Fibroblast of villous mesenchyme (primary cell): ENCODE results near the gene MAZ. TPM values are rescaled to one million over a fixed set of nuclear protein-coding genes. Genes with fewer than 3 reads are reported as not detected.

ENCODE experiments used
- DNase-seq: peaks from one replicate; pipeline ENCODE4 v3.0.0-alpha.2; 2010; ENCODE audit warnings: low read depth
- H3K4me3 ChIP-seq: 2 replicates; pipeline ENCODE4 v1.5.1; 2011; ENCODE audit warnings: low read depth, mild to moderate bottlenecking, low read length
- total RNA-seq: library from RNA; depleted of rRNA; stranded (reverse); fragments of >200 nt; gene quantifications from 2 replicates; pipeline ENCODE4 v1.2.3, GENCODE V29; 2012
- TF ChIP-seq, protein P1 (sequence below): IDR thresholded peaks from 2 replicates; pipeline ENCODE4 v1.5.1; 2012; ENCODE audit warnings: low read depth, mild to moderate bottlenecking, low read length; ENCODE audit not compliant: insufficient read depth

MAZ gene
- total RNA-seq, 1 donor: 166 TPM

DNA sequence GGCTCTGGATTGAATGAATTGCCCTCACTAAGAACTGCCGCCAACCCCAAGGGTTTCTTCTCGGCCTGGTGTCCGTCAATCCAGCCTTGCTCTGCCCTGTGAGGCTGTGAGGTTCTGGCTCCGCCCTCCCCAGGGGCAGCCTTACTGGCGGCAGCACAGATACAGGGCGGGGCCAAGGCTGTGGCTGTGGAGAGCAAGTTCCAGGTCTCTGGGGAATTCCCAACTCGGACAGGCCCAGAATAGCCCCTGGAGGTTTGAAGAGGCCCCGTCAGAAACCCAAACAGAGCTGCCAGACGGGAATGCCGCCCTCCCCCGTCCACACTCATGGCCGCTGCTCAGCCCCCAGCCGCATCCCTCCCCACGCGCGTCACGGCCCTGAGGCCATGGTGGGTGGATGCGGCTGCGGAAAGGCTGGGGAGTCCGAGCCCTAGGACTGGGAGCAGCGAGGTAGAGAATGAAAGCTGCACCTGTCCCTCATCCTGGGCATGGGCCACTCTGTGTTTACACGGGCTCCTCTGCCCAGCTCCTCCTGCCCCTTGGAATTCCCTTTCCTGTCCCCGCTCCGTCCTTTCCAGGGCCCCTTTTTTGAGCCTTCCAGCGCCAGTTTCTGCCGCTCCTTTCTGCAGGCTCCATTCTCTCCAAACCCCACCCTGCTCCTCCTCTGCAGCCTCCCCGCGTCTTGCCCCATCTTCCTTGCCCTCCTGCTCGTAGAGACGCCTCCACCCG lies 5.0 kb downstream of the MAZ start:
- peak; percentile 98 for DNase-seq

DNA sequence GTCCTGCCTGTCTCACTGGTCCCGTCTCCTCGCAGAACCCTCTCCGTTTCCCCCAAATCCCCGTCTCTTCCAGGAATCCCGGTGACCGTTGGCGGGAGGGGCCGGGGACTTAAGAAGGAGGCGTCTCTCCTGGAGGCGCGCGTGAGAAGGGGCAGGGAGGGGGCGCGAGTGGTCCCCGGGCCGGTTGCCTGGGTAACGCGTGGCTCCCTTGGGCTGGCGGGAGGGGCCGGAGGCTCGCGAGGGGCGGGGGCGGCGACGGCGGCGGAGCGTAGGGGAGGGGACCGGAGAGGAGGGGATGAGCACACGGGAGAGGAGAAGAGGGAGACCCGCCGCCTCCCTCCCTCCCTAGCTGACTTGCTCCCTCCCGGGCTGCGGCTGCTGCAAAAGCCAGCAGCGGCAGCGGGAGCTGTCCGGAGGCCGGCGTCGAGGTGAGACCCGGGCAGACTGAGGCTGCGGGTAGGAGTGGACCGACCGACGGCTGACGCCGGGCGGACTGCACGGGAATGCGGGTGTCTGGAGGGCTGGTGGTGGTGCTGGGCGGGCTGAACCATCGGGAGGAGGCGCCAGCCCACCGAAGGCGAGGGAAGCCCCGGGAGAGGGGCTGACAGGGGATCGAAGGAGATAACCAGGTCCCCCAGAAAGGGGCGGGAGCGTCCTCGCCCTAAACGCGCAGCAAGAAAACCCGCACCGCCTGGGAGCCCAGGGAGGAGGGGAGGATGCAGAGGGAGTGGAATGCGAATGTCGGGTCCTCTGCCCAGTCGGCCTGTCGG lies 5.8 kb downstream of the MAZ start, which contains the start of gene PRRT2:
PRRT2 (plus strand) TSS at position 298 of the 770 bp plus-strand sequence. CDS start 862 bp downstream, outside the sequence.
- DNase-seq: peak; percentile 49
- peak within 1 kb of the TSS; percentile 64 for H3K4me3 ChIP-seq
- TF ChIP-seq, protein P1, sequence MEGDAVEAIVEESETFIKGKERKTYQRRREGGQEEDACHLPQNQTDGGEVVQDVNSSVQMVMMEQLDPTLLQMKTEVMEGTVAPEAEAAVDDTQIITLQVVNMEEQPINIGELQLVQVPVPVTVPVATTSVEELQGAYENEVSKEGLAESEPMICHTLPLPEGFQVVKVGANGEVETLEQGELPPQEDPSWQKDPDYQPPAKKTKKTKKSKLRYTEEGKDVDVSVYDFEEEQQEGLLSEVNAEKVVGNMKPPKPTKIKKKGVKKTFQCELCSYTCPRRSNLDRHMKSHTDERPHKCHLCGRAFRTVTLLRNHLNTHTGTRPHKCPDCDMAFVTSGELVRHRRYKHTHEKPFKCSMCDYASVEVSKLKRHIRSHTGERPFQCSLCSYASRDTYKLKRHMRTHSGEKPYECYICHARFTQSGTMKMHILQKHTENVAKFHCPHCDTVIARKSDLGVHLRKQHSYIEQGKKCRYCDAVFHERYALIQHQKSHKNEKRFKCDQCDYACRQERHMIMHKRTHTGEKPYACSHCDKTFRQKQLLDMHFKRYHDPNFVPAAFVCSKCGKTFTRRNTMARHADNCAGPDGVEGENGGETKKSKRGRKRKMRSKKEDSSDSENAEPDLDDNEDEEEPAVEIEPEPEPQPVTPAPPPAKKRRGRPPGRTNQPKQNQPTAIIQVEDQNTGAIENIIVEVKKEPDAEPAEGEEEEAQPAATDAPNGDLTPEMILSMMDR: no peak

More for the DNA sequence above, 5.0 kb downstream of the MAZ start:
- TF ChIP-seq, protein P1: no peak
- H3K4me3 ChIP-seq: peak overlapping the region; percentile 64

DNA sequence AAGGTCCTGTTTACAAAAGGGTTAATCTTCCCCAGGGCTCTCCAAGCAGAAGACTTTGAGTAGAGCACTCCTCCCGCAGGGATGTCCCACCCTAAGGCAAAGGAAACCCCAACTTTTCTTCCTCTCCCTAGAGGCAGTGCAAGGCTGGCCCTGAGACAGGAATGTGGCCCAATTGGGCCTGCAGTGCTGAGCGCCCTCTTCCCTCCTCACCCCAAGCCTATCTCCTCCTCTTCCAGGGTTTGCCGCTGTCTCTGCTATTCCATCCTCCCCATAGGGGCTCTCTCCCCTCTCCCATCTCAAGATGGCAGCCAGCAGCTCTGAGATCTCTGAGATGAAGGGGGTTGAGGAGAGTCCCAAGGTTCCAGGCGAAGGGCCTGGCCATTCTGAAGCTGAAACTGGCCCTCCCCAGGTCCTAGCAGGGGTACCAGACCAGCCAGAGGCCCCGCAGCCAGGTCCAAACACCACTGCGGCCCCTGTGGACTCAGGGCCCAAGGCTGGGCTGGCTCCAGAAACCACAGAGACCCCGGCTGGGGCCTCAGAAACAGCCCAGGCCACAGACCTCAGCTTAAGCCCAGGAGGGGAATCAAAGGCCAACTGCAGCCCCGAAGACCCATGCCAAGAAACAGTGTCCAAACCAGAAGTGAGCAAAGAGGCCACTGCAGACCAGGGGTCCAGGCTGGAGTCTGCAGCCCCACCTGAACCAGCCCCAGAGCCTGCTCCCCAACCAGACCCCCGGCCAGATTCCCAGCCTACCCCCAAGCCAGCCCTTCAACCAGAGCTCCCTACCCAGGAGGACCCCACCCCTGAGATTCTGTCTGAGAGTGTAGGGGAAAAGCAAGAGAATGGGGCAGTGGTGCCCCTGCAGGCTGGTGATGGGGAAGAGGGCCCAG lies 6.7 kb downstream of the MAZ start:
- peak overlapping the region; percentile 64 for H3K4me3 ChIP-seq
- TF ChIP-seq, protein P1: no peak
- no peak for DNase-seq

DNA sequence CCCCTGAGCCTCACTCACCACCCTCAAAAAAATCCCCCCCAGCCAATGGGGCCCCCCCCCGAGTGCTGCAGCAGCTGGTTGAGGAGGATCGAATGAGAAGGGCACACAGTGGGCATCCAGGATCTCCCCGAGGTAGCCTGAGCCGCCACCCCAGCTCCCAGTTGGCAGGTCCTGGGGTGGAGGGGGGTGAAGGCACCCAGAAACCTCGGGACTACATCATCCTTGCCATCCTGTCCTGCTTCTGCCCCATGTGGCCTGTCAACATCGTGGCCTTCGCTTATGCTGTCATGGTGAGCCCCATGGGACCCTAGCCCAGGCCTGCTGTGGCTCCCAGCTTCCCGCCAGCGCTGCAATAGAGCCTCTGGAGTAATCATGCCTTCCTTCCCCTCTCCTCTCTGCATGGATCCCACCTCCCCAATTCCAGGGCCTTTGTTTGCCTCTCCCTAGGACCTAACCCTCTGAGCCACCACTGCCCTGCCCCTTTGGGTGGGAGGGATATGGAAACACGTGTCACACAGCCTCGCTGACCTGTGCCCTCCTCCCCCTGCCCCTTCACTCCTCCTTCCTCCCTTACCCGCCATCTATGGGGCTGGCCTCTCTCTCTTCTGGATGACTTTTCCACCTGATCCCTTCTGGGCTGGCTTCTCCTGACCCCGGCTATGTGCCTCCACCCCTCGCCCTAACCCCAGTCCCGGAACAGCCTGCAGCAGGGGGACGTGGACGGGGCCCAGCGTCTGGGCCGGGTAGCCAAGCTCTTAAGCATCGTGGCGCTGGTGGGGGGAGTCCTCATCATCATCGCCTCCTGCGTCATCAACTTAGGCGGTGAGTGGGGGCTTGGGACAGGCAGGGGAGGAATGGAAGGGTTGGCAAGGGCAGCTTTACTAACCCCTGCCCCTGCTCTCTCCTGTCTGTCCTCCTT lies 7.6 kb downstream of the MAZ start:
- DNase-seq: no peak
- TF ChIP-seq, protein P1: no peak
- H3K4me3 ChIP-seq: no peak overlapping the region

DNA sequence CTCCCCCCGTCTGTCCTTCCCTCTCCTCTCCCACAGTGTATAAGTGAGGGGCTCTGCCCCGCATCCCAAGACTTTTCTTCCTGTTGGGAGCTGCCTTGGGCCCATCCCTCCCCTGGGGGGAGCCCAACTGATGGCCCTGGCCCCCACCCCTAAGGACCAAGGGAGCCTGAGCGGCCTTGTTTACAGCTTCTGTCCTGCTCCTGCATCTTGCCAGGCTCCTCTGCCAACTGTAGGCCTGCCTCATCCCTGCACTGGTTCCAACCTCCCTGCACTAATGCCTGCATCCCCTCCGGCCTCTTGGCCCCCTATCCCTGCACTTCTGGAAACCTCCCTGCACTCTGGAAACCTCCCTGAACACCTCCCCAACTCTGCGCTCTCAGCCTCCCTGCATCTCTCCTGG lies 8.3 kb downstream of the MAZ start:
- DNase-seq: no peak
- H3K4me3 ChIP-seq: no peak overlapping the region
- TF ChIP-seq, protein P1: no peak
